Neural crest cell (in vitro differentiated cells): ENCODE measurements around the gene FLRT2. TPM values are rescaled to one million over a fixed set of nuclear protein-coding genes. Genes with fewer than 3 reads are reported as not detected.

Experiments
- DNase-seq: peaks from one replicate; pipeline ENCODE4 v3.0.0; 2021; ENCODE audit warnings: low read depth, mixed read lengths, low spot score
- H3K27ac Mint-ChIP-seq: one replicate; pipeline ENCODE4 v1.8.0; 2021; ENCODE audit warnings: mild to moderate bottlenecking, mixed read lengths; ENCODE audit not compliant: unreplicated experiment
- H3K27me3 Mint-ChIP-seq: 2 replicates; pipeline ENCODE4 v1.8.0; 2021; ENCODE audit warnings: low read depth, mild to moderate bottlenecking, mixed read lengths
- H3K36me3 Mint-ChIP-seq: 2 replicates; pipeline ENCODE4 v1.8.0; 2021; ENCODE audit warnings: low read depth, mild to moderate bottlenecking, mixed read lengths
- H3K4me1 Mint-ChIP-seq: 2 replicates; pipeline ENCODE4 v1.8.0; 2021; ENCODE audit warnings: mixed read lengths
- H3K4me3 Mint-ChIP-seq: one replicate; pipeline ENCODE4 v1.8.0; 2021; ENCODE audit warnings: mild to moderate bottlenecking, mixed read lengths
- H3K9me3 Mint-ChIP-seq: 2 replicates; pipeline ENCODE4 v1.8.0; 2021; ENCODE audit warnings: mixed read lengths
- CTCF ChIP-seq: fragments of 200-600 bp; sonication (generic); conservative IDR thresholded peaks from 2 replicates; pipeline ENCODE4 v1.5.0; 2021; ENCODE audit warnings: antibody characterized with exemption, mild to moderate bottlenecking
- total RNA-seq: library from RNA; stranded (reverse); gene quantifications from 2 replicates; pipeline ENCODE4 v1.2.1, GENCODE V29; 2021

FLRT2 gene
- total RNA-seq, 1 donor from 2014 or later = 13.5 TPM

- Mint-ChIP-seq H3K9me3 (no peaks in the 10 kb centered on the region), H3K27me3 (no peaks in the 10 kb centered on the region), H3K4me1 (peaks cover 9% of the 10 kb centered on the region), H3K27ac (no peak overlapping the region), H3K36me3 (peaks cover 10% of the 10 kb centered on the region), H3K4me3 (no peak overlapping the region)
- TF ChIP-seq CTCF = no peak
- DNase-seq = no peak
Observed at GRCh38 chr14:85622106-85622505, 92.2 kb downstream of the FLRT2 start.

GRCh38 chr14:85622986-85623685, 93.2 kb downstream of the FLRT2 start:
- Mint-ChIP-seq H3K9me3 (no peaks in the 10 kb centered on the region), H3K27ac (no peak overlapping the region), H3K4me3 (no peak overlapping the region), H3K4me1 (peaks cover 3% of the 10 kb centered on the region), H3K36me3 (peaks cover 10% of the 10 kb centered on the region), H3K27me3 (no peaks in the 10 kb centered on the region)
- no peak for TF ChIP-seq CTCF
- DNase-seq = no peak

- peaks cover 10% of the 10 kb centered on the region for H3K36me3 Mint-ChIP-seq
- no peak overlapping the region for H3K4me3 Mint-ChIP-seq
- no peak for DNase-seq
- no peaks in the 10 kb centered on the region for H3K9me3 Mint-ChIP-seq
- H3K4me1 Mint-ChIP-seq = no peaks in the 10 kb centered on the region
- TF ChIP-seq CTCF = no peak
- no peaks in the 10 kb centered on the region for H3K27me3 Mint-ChIP-seq
- no peak overlapping the region for H3K27ac Mint-ChIP-seq
Observed at GRCh38 chr14:85625925-85626585, 96.1 kb downstream of the FLRT2 start.

- no peak for DNase-seq
- no peaks in the 10 kb centered on the region for H3K27me3 Mint-ChIP-seq
- no peaks in the 10 kb centered on the region for H3K36me3 Mint-ChIP-seq
- no peaks in the 10 kb centered on the region for H3K4me1 Mint-ChIP-seq
- H3K27ac Mint-ChIP-seq = no peak overlapping the region
- no peak overlapping the region for H3K4me3 Mint-ChIP-seq
- TF ChIP-seq CTCF = no peak
- H3K9me3 Mint-ChIP-seq = no peaks in the 10 kb centered on the region
Observed at GRCh38 chr14:85634205-85634604, 104.3 kb downstream of the FLRT2 start.

GRCh38 chr14:85644211-85644610, 114.3 kb downstream of the FLRT2 start:
- no peak for DNase-seq
- no peaks in the 10 kb centered on the region for H3K9me3 Mint-ChIP-seq
- H3K27me3 Mint-ChIP-seq = no peaks in the 10 kb centered on the region
- H3K36me3 Mint-ChIP-seq = no peaks in the 10 kb centered on the region
- no peaks in the 10 kb centered on the region for H3K4me1 Mint-ChIP-seq
- H3K4me3 Mint-ChIP-seq = no peak overlapping the region
- no peak for TF ChIP-seq CTCF
- H3K27ac Mint-ChIP-seq = no peak overlapping the region
